Measurements from ENCODE around the gene GALNT18.

Gene GALNT18

DNA sequence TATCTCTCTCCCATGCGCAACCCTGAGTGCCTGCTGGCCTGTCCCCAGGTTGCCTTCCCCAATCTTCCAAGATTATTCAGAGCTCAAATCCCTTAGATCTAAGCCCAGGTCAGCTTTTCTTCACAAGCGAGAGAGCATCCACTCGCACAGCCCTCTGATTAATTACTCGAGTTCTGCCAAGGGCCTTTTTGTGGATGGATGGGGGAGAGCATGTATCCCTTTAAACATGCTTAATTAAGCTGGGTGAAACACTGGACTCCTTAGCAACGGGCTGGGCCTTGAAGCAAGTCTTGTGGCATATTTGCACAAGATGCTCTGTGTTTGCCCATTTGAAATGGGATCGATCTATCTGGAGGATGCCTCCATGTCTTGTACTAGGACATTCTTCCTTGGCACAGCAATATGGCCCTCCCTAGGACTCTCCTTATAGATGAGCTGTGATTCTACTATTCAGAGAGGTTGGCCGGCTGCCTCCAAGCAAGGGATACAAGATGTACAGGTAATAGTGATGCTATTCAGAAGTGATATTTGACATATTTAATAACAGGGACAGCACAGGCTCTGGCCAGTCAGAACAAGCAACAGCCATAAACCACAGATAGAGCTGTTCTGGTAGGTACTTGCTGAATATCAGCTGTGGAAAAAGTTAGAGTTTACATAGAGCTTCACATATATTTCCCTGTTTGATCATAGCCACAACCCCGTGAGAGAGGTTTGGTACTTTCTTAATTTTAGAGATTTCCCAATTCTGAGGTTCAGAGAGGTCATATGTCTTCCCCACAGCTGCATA lies 394.3 kb downstream of the GALNT18 start:
- DNase-seq (ENCODE audit: extremely low read depth in 1 of 2, low read depth in 1 of 2), result no peak
